Duodenal mucosa (tissue), 2 donors: ENCODE data around the gene GTF3C2.
"Not testable (repeated sequence)": the region's sequence is repeated elsewhere in the genome, so short reads cannot be mapped to it uniquely, and the experiment has no call there.

ENCODE experiments used
- H3K27ac ChIP-seq: one replicate; pipeline ENCODE4 v1.7.0; 2013; ENCODE audit warnings: low read depth, low read length
- H3K27me3 ChIP-seq, 2 donors: one replicate each; pipeline ENCODE4 v1.7.0; 2013; ENCODE audit warnings: low read length in 2 of 2, control low read depth in 1 of 2; ENCODE audit not compliant: insufficient read depth in 2 of 2, control insufficient read depth in 1 of 2
- H3K36me3 ChIP-seq, 2 donors: one replicate each; pipeline ENCODE4 v1.7.0; 2013; ENCODE audit warnings: low read length in 2 of 2, control low read depth in 1 of 2; ENCODE audit not compliant: insufficient read depth in 2 of 2, control insufficient read depth in 1 of 2
- H3K4me1 ChIP-seq, 2 donors: one replicate each; pipeline ENCODE4 v1.7.0; 2013; ENCODE audit warnings: low read length in 2 of 2, control low read depth in 1 of 2; ENCODE audit not compliant: insufficient read depth in 2 of 2, control insufficient read depth in 1 of 2
- H3K4me3 ChIP-seq, 2 donors: one replicate each; pipeline ENCODE4 v1.7.0; 2013; ENCODE audit warnings: low read length in 2 of 2, low read depth in 1 of 2
- H3K9ac ChIP-seq, 2 donors: one replicate each; pipeline ENCODE4 v1.7.0; 2013; ENCODE audit warnings: low read length in 2 of 2, low read depth in 1 of 2
- H3K9me3 ChIP-seq, 2 donors: one replicate each; pipeline ENCODE4 v1.7.0; 2013; ENCODE audit warnings: low read length in 2 of 2, control low read depth in 1 of 2; ENCODE audit not compliant: control insufficient read depth in 1 of 2

Gene GTF3C2

DNA sequence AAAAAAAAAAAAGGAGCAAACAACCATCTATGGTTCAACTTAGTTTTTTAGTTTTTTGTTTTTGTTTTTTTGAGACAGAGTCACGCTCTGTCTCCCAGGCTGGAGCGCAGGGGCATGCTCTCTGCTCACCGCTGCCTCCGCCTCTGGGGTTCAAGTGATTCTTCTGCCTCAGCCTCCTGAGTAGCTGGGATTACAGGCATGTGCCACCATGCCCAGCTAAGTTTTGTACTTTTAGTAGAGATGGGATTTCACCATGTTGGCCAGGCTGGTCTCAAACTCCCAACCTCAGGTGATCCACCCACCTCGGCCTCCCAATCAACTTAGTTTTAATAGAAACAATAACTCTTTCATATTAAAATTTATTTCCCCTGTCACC lies 3.2 kb downstream of the GTF3C2 start:
- H3K27me3 ChIP-seq, H3K4me3 ChIP-seq, H3K9me3 ChIP-seq, H3K27ac ChIP-seq, H3K9ac ChIP-seq, H3K36me3 ChIP-seq: not testable (repeated sequence)
- peaks cover 26 to 27% of the 10 kb centered on the region in 2 donors for H3K4me1 ChIP-seq

DNA sequence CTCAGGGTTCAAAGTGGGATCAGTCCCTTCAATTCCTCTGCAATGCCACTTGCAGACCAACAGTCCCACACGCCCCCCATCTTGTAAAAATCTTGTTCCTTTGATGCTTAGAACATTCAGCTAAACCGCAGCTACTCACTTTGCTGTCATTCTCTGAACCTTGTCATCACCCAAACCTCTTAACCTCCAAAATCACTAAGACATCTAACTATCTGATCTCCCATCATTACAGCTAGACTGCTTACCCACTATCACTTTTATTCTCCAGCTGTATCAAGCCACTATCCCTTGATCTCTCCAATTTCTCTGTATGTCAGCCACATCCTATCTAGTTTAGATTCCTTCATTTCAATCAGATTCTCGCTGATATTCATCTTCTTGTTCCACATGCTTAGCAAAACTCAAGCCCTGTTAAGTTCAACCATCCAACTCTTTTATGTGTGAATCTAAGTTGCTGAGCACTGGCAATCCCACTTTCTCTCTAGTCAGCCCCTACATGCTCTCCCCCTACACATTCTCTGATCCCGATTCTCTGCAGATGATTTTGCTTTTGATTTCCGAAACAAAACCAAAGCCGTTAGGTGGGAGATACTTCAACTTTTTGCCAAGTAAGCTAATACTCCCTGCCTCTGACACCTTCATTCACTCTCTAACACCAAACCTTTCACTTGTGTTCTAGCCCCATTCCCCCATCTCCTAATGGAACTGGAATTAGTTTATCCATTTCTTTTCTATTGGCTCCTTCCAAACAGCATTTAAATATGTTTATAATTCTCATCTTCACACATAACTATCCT lies 4.6 kb downstream of the GTF3C2 start:
- H3K27ac ChIP-seq: no peak overlapping the region

DNA sequence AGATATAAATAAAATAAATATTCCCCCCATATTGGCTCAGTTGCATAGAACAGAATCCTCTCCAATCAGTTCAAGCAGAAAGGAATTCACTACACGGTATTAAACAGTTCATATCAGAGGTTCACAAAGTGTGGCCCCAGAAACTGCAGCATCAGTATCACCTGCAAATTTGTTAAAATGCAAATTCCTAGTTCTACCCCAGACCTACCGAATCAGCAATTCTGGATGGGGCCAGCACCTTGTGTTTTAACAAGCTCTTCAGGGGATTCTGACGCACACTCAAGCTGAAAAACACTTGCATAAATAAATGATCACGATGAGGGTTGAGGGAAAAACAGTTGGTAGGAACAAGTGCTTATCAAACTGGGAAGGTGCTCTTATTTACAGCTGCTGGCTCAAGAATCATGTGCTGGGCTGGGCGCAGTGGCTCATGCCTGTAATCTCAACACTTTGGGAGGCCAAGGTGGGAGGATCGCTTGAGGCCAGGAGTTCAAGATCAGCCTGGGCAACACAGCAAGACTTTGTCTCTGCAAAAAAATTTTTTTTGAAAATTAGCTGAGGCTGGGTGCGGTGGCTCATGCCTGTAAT lies 6.4 kb downstream of the GTF3C2 start:
- Histone ChIP-seq H3K4me3 (no peak overlapping the region), H3K36me3 (peaks cover 3 to 9% of the 10 kb centered on the region in 2 donors), H3K9ac (no peak overlapping the region), H3K9me3 (no peaks in the 10 kb centered on the region), H3K27ac (no peak overlapping the region), H3K4me1 (peaks cover 13 to 14% of the 10 kb centered on the region in 2 donors), H3K27me3 (no peaks in the 10 kb centered on the region)

More for the DNA sequence above, 4.6 kb downstream of the GTF3C2 start:
- H3K36me3 ChIP-seq: peaks cover 3 to 9% of the 10 kb centered on the region in 2 donors
- H3K4me3 ChIP-seq: no peak overlapping the region
- H3K4me1 ChIP-seq: peaks cover 19 to 20% of the 10 kb centered on the region in 2 donors
- H3K27me3 ChIP-seq: no peaks in the 10 kb centered on the region
- no peaks in the 10 kb centered on the region for H3K9me3 ChIP-seq
- H3K9ac ChIP-seq: no peak overlapping the region

DNA sequence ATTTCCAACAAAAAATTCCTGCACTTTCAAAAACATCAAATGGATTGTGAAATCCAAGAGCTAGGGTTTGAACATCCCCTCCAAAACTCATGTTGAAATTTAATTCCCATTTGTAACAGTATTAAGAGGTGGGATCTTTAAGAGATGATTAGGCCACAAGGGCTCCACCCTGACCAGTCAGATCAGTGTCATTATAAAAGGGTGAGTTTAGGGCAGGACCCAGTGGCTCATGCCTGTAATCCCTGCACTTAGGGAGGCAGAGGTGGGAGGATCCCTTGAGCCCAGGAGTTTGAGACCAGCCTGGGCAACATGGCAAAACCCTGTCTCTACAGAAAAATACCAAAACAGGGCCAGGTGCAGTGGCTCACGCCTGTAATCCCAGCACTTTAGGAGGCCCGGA lies 8.9 kb downstream of the GTF3C2 start:
- Histone ChIP-seq H3K4me1 (no peaks in the 10 kb centered on the region), H3K4me3 (no peak overlapping the region), H3K36me3 (peaks cover 3 to 17% of the 10 kb centered on the region in 2 donors), H3K27me3 (no peaks in the 10 kb centered on the region), H3K27ac (no peak overlapping the region), H3K9ac (no peak overlapping the region), H3K9me3 (no peaks in the 10 kb centered on the region)

DNA sequence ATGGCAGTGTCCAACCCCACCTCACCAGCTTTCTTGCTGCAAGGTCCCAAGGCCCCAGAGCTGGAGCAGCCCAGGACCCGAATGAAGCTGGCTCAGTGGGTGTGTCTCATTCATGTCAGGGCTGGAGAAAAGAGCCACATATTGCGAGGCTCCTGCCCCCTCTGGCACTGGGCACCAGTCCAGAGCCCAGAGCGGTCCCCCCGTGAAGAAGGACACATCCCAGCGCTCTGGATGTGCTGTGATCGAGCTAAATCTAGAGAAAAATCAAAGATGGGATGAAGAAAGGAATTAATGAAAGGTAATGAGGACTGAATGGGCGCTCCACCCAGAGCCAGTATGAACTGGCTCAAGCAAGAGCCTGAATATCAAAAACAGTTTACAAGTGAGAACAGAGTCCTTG lies 20.4 kb downstream of the GTF3C2 start:
- H3K36me3 ChIP-seq: peaks cover 34 to 74% of the 10 kb centered on the region in 2 donors

DNA sequence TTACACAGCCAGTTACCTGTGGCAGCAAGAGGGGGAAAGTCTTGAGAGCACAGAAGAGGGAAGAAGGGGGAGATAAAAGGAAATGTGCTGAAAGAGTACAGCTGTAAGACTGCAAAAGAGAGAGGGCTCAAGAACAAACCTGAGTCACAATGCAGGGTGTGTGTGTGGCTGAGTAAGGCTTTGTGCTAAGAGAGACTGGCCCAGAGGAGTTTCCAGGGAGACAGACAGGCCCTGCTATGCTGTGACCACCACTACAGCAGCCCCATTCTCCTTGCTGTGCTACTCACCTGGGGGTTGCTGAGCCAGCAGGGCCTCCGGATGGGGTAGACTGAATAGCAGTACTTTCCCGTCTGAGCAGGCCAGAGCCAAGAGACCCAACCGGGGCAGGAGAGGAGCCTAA lies 21.3 kb downstream of the GTF3C2 start:
- H3K36me3 ChIP-seq: peaks cover 34 to 75% of the 10 kb centered on the region in 2 donors
- H3K9me3 ChIP-seq: no peaks in the 10 kb centered on the region
- H3K27me3 ChIP-seq: no peaks in the 10 kb centered on the region
- no peaks in the 10 kb centered on the region for H3K4me1 ChIP-seq
- H3K9ac ChIP-seq: no peak overlapping the region
- H3K27ac ChIP-seq: no peak overlapping the region
- H3K4me3 ChIP-seq: no peak overlapping the region

More for the DNA sequence above, 20.4 kb downstream of the GTF3C2 start:
- Histone ChIP-seq H3K9me3 (no peaks in the 10 kb centered on the region), H3K27ac (no peak overlapping the region), H3K4me3 (no peak overlapping the region), H3K27me3 (no peaks in the 10 kb centered on the region), H3K9ac (no peak overlapping the region), H3K4me1 (no peaks in the 10 kb centered on the region)

DNA sequence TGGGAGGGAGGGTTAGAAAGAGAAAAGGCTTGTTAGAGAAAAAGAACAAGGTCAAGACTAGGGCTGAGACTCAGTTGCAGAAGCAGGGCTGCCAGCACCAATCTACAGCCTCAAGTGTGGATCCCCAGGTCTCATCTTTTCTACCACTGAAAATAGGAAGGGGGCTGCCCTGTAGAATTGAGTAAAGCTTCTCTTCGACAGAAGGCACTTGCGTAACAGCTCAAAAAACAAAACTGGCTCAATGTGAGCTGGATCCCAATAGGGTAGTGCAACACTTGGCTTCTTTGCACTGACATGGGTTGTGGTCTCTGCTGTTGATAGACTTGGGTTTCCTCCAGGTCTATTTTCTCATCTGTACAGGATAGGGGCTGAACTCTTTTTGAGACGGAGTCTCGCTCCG lies 31.8 kb downstream of the GTF3C2 start:
- Histone ChIP-seq H3K4me1 (peaks cover 20 to 23% of the 10 kb centered on the region in 2 donors), H3K27ac (no peak overlapping the region), H3K9ac (no peak overlapping the region), H3K4me3 (no peak overlapping the region), H3K27me3 (no peaks in the 10 kb centered on the region), H3K36me3 (peaks cover 30 to 34% of the 10 kb centered on the region in 2 donors), H3K9me3 (no peaks in the 10 kb centered on the region)

DNA sequence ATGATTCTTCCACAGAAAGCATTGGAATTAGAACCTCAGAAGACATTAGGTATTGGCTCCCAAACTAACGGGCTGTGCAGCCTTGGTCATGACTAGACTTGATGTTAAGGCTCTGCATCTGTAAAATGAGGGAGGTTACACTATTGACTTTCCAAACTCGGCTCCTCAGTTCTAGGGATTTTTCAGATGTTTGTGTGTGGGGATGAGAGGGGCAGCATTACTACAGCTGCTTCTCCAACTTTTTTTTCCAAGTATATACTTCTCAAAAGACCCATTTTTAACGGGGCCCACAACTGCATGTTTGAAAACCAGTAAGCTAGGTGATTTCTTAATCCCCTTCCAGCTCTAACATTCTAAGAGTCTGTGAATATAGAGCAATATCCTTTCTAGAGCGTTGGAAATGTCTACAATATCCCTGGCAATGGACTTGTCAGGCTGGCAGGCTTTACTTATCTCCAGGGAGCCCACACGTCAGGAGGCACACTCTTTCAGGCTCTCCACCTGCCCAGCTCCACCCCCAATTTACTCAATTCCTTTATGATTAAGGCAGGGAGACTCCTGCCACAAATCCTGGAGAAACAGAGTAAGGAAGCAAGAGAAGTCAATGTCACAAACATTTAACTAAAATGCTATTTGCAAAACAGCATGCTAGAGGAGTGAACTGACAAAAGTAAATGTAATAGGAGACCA lies 32.8 kb downstream of the GTF3C2 start:
- peak overlapping the region; percentile 89 for H3K27ac ChIP-seq
- H3K9ac ChIP-seq: peak overlapping the region; percentile 97 to 99
- peaks cover 20 to 23% of the 10 kb centered on the region in 2 donors for H3K4me1 ChIP-seq
- peaks cover 24 to 25% of the 10 kb centered on the region in 2 donors for H3K36me3 ChIP-seq
- no peaks in the 10 kb centered on the region for H3K9me3 ChIP-seq
- peak overlapping the region; percentile 82 to 92 for H3K4me3 ChIP-seq
- no peaks in the 10 kb centered on the region for H3K27me3 ChIP-seq

DNA sequence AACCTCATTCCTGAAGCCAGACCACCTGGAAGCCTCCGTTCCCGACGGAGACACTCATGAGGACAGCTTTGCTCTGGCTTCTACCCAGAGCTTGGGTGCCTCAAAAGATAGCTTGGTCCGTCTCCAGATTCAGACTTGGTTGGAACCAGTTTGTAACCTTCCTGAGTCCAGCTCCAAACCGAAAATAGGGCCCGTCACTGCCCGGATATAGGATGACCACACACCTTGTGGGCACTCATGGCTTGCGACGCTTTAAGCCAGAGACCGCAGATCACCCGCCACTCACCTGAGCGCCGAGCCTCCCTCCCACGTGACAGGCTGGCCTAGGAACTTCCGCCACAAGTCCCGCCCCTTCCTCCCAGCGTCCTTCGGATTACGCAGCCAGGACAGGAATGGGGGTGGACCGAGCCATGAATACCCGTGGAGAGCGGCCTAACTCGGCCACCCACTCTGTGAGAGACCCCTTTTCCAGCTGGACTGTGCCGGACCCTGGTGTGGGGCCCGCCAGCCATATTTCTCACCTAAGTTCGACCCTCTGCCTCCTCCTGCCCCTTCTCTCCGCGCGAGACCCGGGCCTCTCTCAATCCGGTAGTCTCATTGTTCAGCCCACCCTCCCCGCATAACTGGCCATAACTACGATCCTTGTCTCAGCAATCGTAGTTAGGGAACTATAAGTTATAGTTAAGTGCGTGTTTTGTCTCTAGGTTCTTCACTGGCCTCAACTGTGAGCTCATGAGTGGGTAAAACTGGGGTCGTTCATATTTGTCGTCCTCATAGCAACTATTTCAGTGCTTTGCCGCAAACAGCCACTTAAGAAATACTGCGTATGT lies 33.6 kb downstream of the GTF3C2 start, which contains the start of gene MPV17:
TSS of gene MPV17 (minus strand) at position 332 of the 830 bp plus-strand sequence. CDS start 580 bp downstream, outside the sequence.
- H3K27ac ChIP-seq: peak within 1 kb of the TSS; percentile 89
- no peaks in the 10 kb centered on the region for H3K27me3 ChIP-seq
- no peaks in the 10 kb centered on the region for H3K9me3 ChIP-seq
- peaks cover 16 to 18% of the 10 kb centered on the region in 2 donors for H3K36me3 ChIP-seq
- peak within 1 kb of the TSS; percentile 82 to 92 for H3K4me3 ChIP-seq
- peak within 1 kb of the TSS; percentile 97 to 99 for H3K9ac ChIP-seq
- H3K4me1 ChIP-seq: peaks cover 20 to 23% of the 10 kb centered on the region in 2 donors
